Spinal cord (tissue), 10 donors: ENCODE data around the gene KBTBD12. TPM values are rescaled to one million over a fixed set of nuclear protein-coding genes. Genes with fewer than 3 reads are reported as not detected.

Experiments
- DNase-seq, 6 donors: peaks; one replicate each; pipeline versions ENCODE4 v3.0.0 to v3.0.0-alpha.2; 2013 to 2015; ENCODE audit warnings: low spot score in 6 of 6, low read depth in 4 of 6
- H3K27ac ChIP-seq: one replicate; pipeline ENCODE4 v1.5.1; 2013; ENCODE audit warnings: low read depth, low read length, control low read depth
- H3K27me3 ChIP-seq: one replicate; pipeline ENCODE4 v1.6.1; 2013; ENCODE audit warnings: low read length; ENCODE audit not compliant: control insufficient read depth, insufficient read depth
- H3K36me3 ChIP-seq: one replicate; pipeline ENCODE4 v1.6.1; 2013; ENCODE audit warnings: low read length; ENCODE audit not compliant: control insufficient read depth, insufficient read depth
- H3K4me1 ChIP-seq: one replicate; pipeline ENCODE4 v1.6.1; 2013; ENCODE audit warnings: low read length; ENCODE audit not compliant: control insufficient read depth, insufficient read depth
- H3K4me3 ChIP-seq: one replicate; pipeline ENCODE4 v1.5.1; 2013; ENCODE audit warnings: low read depth, low read length, control low read depth
- H3K9me3 ChIP-seq: one replicate; pipeline ENCODE4 v1.6.1; 2013; ENCODE audit warnings: low read length; ENCODE audit not compliant: control insufficient read depth, insufficient read depth
- WGBS: methylation state at CpG from one replicate; pipeline ENCODE4 v1.1.5; 2013; ENCODE audit warnings: missing lambda C conversion rate; ENCODE audit not compliant: insufficient coverage; 5-methylcytosine and 5-hydroxymethylcytosine counted together
- polyA plus RNA-seq, 2 donors: library from polyadenylated mRNA; unstranded; fragments of 120-200 nt; gene quantifications; one replicate each; pipeline ENCODE4 v1.2.1, GENCODE V29; 2013; ENCODE audit not compliant: insufficient read length in 2 of 2
- total RNA-seq, 2 donors: library from RNA; depleted of rRNA in 1 of 2; stranded (reverse); fragments of 120-200 nt in 1 of 2; fragments of >200 nt in 1 of 2; gene quantifications; one replicate each; pipeline versions ENCODE4 v1.2.3 to v1.2.4, GENCODE V29; 2013 to 2014
- donor health status: healthy.

KBTBD12 gene
- total and polyA plus RNA-seq, 4 donors, result 0.94 to 1.8 (median 1.2) TPM

GRCh38 chr3:127998596-127998995 is 83.6 kb downstream of the KBTBD12 start:
- Histone ChIP-seq H3K4me1 (no peaks in the 10 kb centered on the region), H3K36me3 (no peaks in the 10 kb centered on the region), H3K27me3 (no peaks in the 10 kb centered on the region), H3K27ac (no peak overlapping the region), H3K4me3 (no peak overlapping the region), H3K9me3 (peaks cover 3% of the 10 kb centered on the region)
- DNase-seq, result no peak
- 85% methylated on average over 3 of the region's 3 CpGs for WGBS

- peak in 1 of 6 donors; percentile 41 for DNase-seq
- 73% methylated on average over 5 of the region's 6 CpGs for WGBS
Measured at GRCh38 chr3:127999509-128000106, 84.6 kb downstream of the KBTBD12 start.

GRCh38 chr3:128001576-128001975 is 86.5 kb downstream of the KBTBD12 start:
- H3K36me3 ChIP-seq, result no peaks in the 10 kb centered on the region
- peaks cover 9% of the 10 kb centered on the region for H3K4me1 ChIP-seq
- DNase-seq, result no peak
- 38% methylated on average over 3 of the region's 3 CpGs for WGBS
- peaks cover 3% of the 10 kb centered on the region for H3K9me3 ChIP-seq
- H3K4me3 ChIP-seq, result no peak overlapping the region
- no peak overlapping the region for H3K27ac ChIP-seq
- no peaks in the 10 kb centered on the region for H3K27me3 ChIP-seq

More at GRCh38 chr3:127999509-128000106, 84.6 kb downstream of the KBTBD12 start:
- Histone ChIP-seq H3K9me3 (peaks cover 3% of the 10 kb centered on the region), H3K4me3 (no peak overlapping the region), H3K27me3 (no peaks in the 10 kb centered on the region), H3K36me3 (no peaks in the 10 kb centered on the region), H3K27ac (no peak overlapping the region), H3K4me1 (no peaks in the 10 kb centered on the region)

- WGBS, result 77% methylated on average over 8 of the region's 8 CpGs
- no peak for DNase-seq
- peaks cover 3% of the 10 kb centered on the region for H3K9me3 ChIP-seq
- peaks cover 13% of the 10 kb centered on the region for H3K4me1 ChIP-seq
- H3K36me3 ChIP-seq, result no peaks in the 10 kb centered on the region
- H3K4me3 ChIP-seq, result no peak overlapping the region
- H3K27ac ChIP-seq, result no peak overlapping the region
- no peaks in the 10 kb centered on the region for H3K27me3 ChIP-seq
Measured at GRCh38 chr3:128004661-128005060, 89.6 kb downstream of the KBTBD12 start.

GRCh38 chr3:128006061-128007032 is 91.3 kb downstream of the KBTBD12 start:
- Histone ChIP-seq H3K9me3 (no peaks in the 10 kb centered on the region), H3K27ac (no peak overlapping the region), H3K36me3 (no peaks in the 10 kb centered on the region), H3K4me3 (no peak overlapping the region), H3K4me1 (peaks cover 13% of the 10 kb centered on the region), H3K27me3 (no peaks in the 10 kb centered on the region)
- peak in 2 of 6 donors; percentile 33 to 39 for DNase-seq
- WGBS, result 47% methylated on average over 21 of the region's 30 CpGs

- no peak overlapping the region for H3K4me3 ChIP-seq
- no peaks in the 10 kb centered on the region for H3K9me3 ChIP-seq
- H3K27ac ChIP-seq, result no peak overlapping the region
- H3K4me1 ChIP-seq, result peaks cover 13% of the 10 kb centered on the region
- no peaks in the 10 kb centered on the region for H3K27me3 ChIP-seq
- 45% methylated on average over 10 of the region's 11 CpGs for WGBS
- no peak for DNase-seq
- no peaks in the 10 kb centered on the region for H3K36me3 ChIP-seq
Measured at GRCh38 chr3:128007033-128007424, 92.0 kb downstream of the KBTBD12 start.

- Histone ChIP-seq H3K4me1 (peaks cover 13% of the 10 kb centered on the region), H3K27me3 (no peaks in the 10 kb centered on the region), H3K4me3 (no peak overlapping the region), H3K9me3 (no peaks in the 10 kb centered on the region), H3K36me3 (no peaks in the 10 kb centered on the region), H3K27ac (no peak overlapping the region)
- DNase-seq, result no peak
- WGBS, result 100% methylated on average over 3 of the region's 12 CpGs
Measured at GRCh38 chr3:128009952-128010846, 95.2 kb downstream of the KBTBD12 start.

GRCh38 chr3:128011140-128011539 is 96.1 kb downstream of the KBTBD12 start:
- H3K36me3 ChIP-seq, result no peaks in the 10 kb centered on the region
- peaks cover 7% of the 10 kb centered on the region for H3K4me1 ChIP-seq
- H3K27me3 ChIP-seq, result no peaks in the 10 kb centered on the region
- 3% methylated on average over 10 of the region's 12 CpGs for WGBS
- H3K4me3 ChIP-seq, result no peak overlapping the region
- no peak overlapping the region for H3K27ac ChIP-seq
- no peaks in the 10 kb centered on the region for H3K9me3 ChIP-seq
- DNase-seq, result peak in 5 of 6 donors; percentile 5 to 88 (median 33)

GRCh38 chr3:128012050-128012449 is 97.0 kb downstream of the KBTBD12 start:
- H3K4me1 ChIP-seq, result no peaks in the 10 kb centered on the region
- H3K36me3 ChIP-seq, result no peaks in the 10 kb centered on the region
- H3K4me3 ChIP-seq, result no peak overlapping the region
- 95% methylated on average over 10 of the region's 14 CpGs for WGBS
- no peaks in the 10 kb centered on the region for H3K27me3 ChIP-seq
- no peak for DNase-seq
- H3K9me3 ChIP-seq, result no peaks in the 10 kb centered on the region
- H3K27ac ChIP-seq, result no peak overlapping the region
